ENCODE results near the gene KCNT2. TPM values are rescaled to one million over a fixed set of nuclear protein-coding genes. Genes with fewer than 3 reads are reported as not detected.

The KCNT2 gene
- total RNA-seq, 1 experiment from 2014 or later, result not detected

GRCh38 chr1:196382383-196382782 is 225.9 kb downstream of the KCNT2 start:
- Histone ChIP-seq H3K36me3 (ENCODE audit: control insufficient read depth in 1 of 2, insufficient read depth in 2 of 2, low read length in 2 of 2) (no peaks in the 10 kb centered on the region), H4K20me1 (ENCODE audit: insufficient read depth) (no peaks in the 10 kb centered on the region), H3K27ac (ENCODE audit: low read depth, low read length) (no peak overlapping the region), H3K9me3 (ENCODE audit: control insufficient read depth in 1 of 2, insufficient read depth in 1 of 2, low read depth in 1 of 2, low read length in 2 of 2) (no peaks in the 10 kb centered on the region), H2AFZ (ENCODE audit: low read depth, low read length, poor library complexity, severe bottlenecking) (no peak overlapping the region), H3K9ac (ENCODE audit: low read length) (no peak overlapping the region), H3K27me3 (ENCODE audit: insufficient read depth, low read length) (no peaks in the 10 kb centered on the region), H3K4me3 (replicated peaks in 1 of 2; ENCODE audit: low read depth in 1 of 2, low read length in 2 of 2) (no peak overlapping the region), H3K4me2 (ENCODE audit: low read length) (no peak overlapping the region), H3K79me2 (ENCODE audit: insufficient read depth, low read length) (no peaks in the 10 kb centered on the region), H3K9me2 (ENCODE audit: insufficient read depth) (no peaks in the 10 kb centered on the region; the same call in 1 of the 2 replicates), H3K4me1 (ENCODE audit: control insufficient read depth in 1 of 2, insufficient read depth in 2 of 2, low read length in 2 of 2) (no peaks in the 10 kb centered on the region)
- no peak for DNase-seq (ENCODE audit: low read depth, low spot score)
- intact Hi-C loops (cut with micrococcal nuclease), result no loop called here
- ChIA-PET CTCF (interaction anchor here (1.5 kb wide), 1 partner anchor 9 kb away, joined by 4 read pairs; no protein-coding TSS in a partner anchor), RAD21 (ENCODE audit: low non-redundant PET in 1 of 2, low total read pairs in 2 of 2, uncharacterized antibody in 2 of 2, unreplicated experiment in 2 of 2) (no interaction called here), POLR2A (no interaction called here)
- TF ChIP-seq EZH2phosphoT487 (IDR thresholded peaks at IDR 0.05; ENCODE audit: borderline replicate concordance) (no peak), YY1 (IDR thresholded peaks at IDR 0.05; ENCODE audit: extremely low read depth, insufficient replicate concordance, low read depth, low read length) (no peak), ZFX (IDR thresholded peaks at IDR 0.05) (no peak), TCF7L2 (IDR thresholded peaks at IDR 0.05; ENCODE audit: borderline replicate concordance, extremely low read depth, insufficient read depth, insufficient read length) (no peak), SRF (IDR thresholded peaks at IDR 0.05; ENCODE audit: low read depth) (no peak), EGR1 (IDR thresholded peaks at IDR 0.05; ENCODE audit: low read depth) (no peak), ATF3 (IDR thresholded peaks at IDR 0.05) (no peak), ZNF274 (IDR thresholded peaks at IDR 0.05; ENCODE audit: low read depth, low read length) (no peak), ELF1 (IDR thresholded peaks at IDR 0.05; ENCODE audit: borderline replicate concordance, low read depth) (no peak), FOSL1 (IDR thresholded peaks at IDR 0.05; ENCODE audit: low read depth) (no peak), ZBTB33 (IDR thresholded peaks at IDR 0.05; ENCODE audit: extremely low read depth, insufficient replicate concordance, low read length) (no peak), SP1 (IDR thresholded peaks at IDR 0.05; ENCODE audit: low read depth) (no peak), SIN3A (IDR thresholded peaks at IDR 0.05; ENCODE audit: low read depth) (no peak), JUND (IDR thresholded peaks at IDR 0.05) (no peak), CEBPB (IDR thresholded peaks at IDR 0.05; ENCODE audit: low read depth) (no peak), POLR2A (IDR thresholded peaks at IDR 0.05; ENCODE audit: borderline replicate concordance, extremely low read depth, insufficient read depth, insufficient read length) (no peak), MAX (IDR thresholded peaks at IDR 0.05) (no peak), RAD21 (IDR thresholded peaks at IDR 0.05; ENCODE audit: low read depth) (no peak), POLR2AphosphoS5 (IDR thresholded peaks at IDR 0.05; ENCODE audit: low read depth, low read length) (no peak), REST (IDR thresholded peaks at IDR 0.05; ENCODE audit: low read depth) (no peak)
- ATAC-seq, result no peak
- BruUV-seq (replicated peaks), result no TSS peak

Data from HCT116 (cell line).